Sigmoid colon (tissue), 4 donors: Measurements from ENCODE around the gene PARVB.

Experiments used
- EP300 ChIP-seq, 4 donors: sonication (generic); formaldehyde crosslinking; IDR thresholded peaks; one replicate each; pipeline ENCODE4 v1.6.1; 2017; ENCODE audit warnings: antibody characterized with exemption in 4 of 4
- POLR2A ChIP-seq, 2 donors: fragments of 450-650 bp; IDR thresholded peaks; one replicate each; pipeline ENCODE4 v1.6.1; 2016; ENCODE audit warnings: antibody characterized with exemption in 2 of 2, mild to moderate bottlenecking in 2 of 2, moderate library complexity in 2 of 2
- POLR2AphosphoS5 ChIP-seq, 4 donors: sonication (generic); formaldehyde crosslinking; IDR thresholded peaks; one replicate each; pipeline ENCODE4 v1.6.1; 2017; ENCODE audit warnings: antibody characterized with exemption in 4 of 4
- TF ChIP-seq, protein P1 (sequence below), 4 experiments: fragments of 450-650 bp in 3 of 4; fragments of 200-600 bp in 1 of 4; IDR thresholded peaks; one replicate each; pipeline ENCODE4 v1.5.1; 2016 to 2019; ENCODE audit warnings: antibody characterized with exemption in 4 of 4, mild to moderate bottlenecking in 3 of 4, moderate library complexity in 2 of 4

DNA sequence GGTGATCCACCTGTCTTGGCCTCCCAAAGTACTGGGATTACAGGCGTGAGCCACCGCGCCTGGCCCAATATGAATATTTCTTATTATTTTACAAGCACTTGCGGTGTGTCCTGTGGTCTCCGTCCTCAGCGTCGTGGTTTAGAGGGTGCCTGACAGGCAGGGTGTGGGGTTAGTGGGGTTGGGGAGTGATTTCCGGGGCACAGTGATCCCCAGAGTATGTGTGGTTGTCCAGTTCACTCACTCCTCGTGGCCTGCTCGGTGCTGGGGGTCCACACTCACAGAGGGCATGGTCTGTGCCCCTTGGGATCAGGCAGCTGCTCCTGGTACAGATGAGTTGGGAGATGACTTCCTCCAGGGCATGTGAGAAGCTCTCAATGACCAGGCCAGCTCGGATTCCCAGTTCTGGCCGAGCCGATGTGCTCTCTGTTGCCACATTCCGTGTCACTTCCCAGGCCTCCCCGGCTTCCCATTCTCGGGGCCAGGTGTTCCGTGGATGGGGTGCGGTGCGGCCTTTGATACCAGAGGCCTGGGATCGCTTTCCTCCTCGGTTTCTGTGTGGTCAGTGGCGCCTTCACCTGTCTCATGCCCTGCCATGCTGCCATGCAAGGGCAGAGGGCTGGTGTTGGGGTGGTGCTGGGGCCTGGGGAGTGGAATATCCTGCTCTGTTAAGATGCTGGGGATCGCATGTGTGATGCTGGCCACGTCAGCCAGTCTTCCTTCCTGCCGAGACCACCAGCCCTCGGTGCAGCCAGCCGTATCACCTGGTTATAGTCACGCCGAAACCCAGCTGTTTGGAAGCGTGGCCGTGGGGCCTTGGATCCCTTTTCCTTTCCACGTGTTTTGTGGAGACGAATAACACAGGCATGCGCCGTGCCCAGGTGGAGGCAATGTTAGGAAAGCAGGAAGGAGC lies 39.6 kb downstream of the PARVB start:
- TF ChIP-seq, protein P1, sequence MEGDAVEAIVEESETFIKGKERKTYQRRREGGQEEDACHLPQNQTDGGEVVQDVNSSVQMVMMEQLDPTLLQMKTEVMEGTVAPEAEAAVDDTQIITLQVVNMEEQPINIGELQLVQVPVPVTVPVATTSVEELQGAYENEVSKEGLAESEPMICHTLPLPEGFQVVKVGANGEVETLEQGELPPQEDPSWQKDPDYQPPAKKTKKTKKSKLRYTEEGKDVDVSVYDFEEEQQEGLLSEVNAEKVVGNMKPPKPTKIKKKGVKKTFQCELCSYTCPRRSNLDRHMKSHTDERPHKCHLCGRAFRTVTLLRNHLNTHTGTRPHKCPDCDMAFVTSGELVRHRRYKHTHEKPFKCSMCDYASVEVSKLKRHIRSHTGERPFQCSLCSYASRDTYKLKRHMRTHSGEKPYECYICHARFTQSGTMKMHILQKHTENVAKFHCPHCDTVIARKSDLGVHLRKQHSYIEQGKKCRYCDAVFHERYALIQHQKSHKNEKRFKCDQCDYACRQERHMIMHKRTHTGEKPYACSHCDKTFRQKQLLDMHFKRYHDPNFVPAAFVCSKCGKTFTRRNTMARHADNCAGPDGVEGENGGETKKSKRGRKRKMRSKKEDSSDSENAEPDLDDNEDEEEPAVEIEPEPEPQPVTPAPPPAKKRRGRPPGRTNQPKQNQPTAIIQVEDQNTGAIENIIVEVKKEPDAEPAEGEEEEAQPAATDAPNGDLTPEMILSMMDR (IDR thresholded peaks at IDR 0.05), result no peak
- TF ChIP-seq POLR2A (IDR thresholded peaks at IDR 0.05) (no peak), POLR2AphosphoS5 (IDR thresholded peaks at IDR 0.05) (no peak), EP300 (IDR thresholded peaks at IDR 0.05) (no peak)
